ENCODE results near the gene SH3BP1.
"Not testable (repeated sequence)": the region's sequence is repeated elsewhere in the genome, so short reads cannot be mapped to it uniquely, and the experiment has no call there.

DNA sequence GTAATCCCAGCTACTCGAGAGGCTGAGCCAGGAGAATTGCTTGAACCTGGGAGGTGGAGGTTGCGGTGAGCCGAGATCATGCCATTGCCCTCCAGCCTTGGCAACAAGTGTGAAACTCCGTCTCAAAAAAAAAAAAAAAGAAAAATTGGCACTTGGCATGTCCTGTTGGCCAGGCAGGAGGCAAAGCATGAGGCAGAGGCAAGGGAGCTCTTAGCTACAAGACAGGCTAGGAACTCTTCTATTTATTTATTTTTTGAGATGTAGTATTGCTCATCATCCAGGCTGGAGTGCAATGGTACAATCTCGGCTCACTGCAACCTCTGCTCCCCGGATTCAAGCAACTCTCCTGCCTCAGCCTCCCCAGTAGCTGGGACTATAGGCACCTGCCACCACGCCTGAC lies 54.7 kb downstream of the SH3BP1 start:
- TF ChIP-seq, protein P1, sequence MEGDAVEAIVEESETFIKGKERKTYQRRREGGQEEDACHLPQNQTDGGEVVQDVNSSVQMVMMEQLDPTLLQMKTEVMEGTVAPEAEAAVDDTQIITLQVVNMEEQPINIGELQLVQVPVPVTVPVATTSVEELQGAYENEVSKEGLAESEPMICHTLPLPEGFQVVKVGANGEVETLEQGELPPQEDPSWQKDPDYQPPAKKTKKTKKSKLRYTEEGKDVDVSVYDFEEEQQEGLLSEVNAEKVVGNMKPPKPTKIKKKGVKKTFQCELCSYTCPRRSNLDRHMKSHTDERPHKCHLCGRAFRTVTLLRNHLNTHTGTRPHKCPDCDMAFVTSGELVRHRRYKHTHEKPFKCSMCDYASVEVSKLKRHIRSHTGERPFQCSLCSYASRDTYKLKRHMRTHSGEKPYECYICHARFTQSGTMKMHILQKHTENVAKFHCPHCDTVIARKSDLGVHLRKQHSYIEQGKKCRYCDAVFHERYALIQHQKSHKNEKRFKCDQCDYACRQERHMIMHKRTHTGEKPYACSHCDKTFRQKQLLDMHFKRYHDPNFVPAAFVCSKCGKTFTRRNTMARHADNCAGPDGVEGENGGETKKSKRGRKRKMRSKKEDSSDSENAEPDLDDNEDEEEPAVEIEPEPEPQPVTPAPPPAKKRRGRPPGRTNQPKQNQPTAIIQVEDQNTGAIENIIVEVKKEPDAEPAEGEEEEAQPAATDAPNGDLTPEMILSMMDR (conservative IDR thresholded peaks at IDR 0.05; ENCODE audit: low read depth, low read length) = not testable (repeated sequence)
- not testable (repeated sequence) for TF ChIP-seq EZH2 (IDR thresholded peaks at IDR 0.05; ENCODE audit: borderline replicate concordance, low read depth, low read length, poor library complexity, severe bottlenecking)
